Activated T-cell treated with anti-CD3 and anti-CD28 coated beads, Interleukin-2, amount 50 U/mL, for 4 hours (primary cell): ENCODE data around the gene KCNMB4. TPM values are rescaled to one million over a fixed set of nuclear protein-coding genes. Genes with fewer than 3 reads are reported as not detected.

ENCODE experiments used
- ATAC-seq, 2 donors: fragments of 200-7000 bp; cut with Tn5 transposase; one replicate each; pipeline ENCODE4 v1.10.0; 2021
- DNase-seq: peaks from one replicate; pipeline ENCODE4 v3.0.0-alpha.2; 2020
- H3K27me3 Mint-ChIP-seq: one replicate; pipeline ENCODE4 v1.8.0; 2021; ENCODE audit warnings: low read depth, mixed read lengths
- H3K36me3 Mint-ChIP-seq: one replicate; pipeline ENCODE4 v1.8.0; 2022; ENCODE audit warnings: mixed read lengths; ENCODE audit not compliant: insufficient read depth
- H3K4me1 Mint-ChIP-seq: one replicate; pipeline ENCODE4 v1.8.0; 2021; ENCODE audit warnings: low read depth, mixed read lengths
- H3K4me3 Mint-ChIP-seq: one replicate; pipeline ENCODE4 v1.8.0; 2021; ENCODE audit warnings: mild to moderate bottlenecking, moderate library complexity, mixed read lengths
- H3K9me3 Mint-ChIP-seq: one replicate; pipeline ENCODE4 v1.8.0; 2021; ENCODE audit warnings: mixed read lengths
- total RNA-seq, 3 donors: library from RNA; stranded (reverse); gene quantifications; one replicate each; pipeline ENCODE4 v1.2.1, GENCODE V29; 2021

KCNMB4 gene
- total RNA-seq, 3 donors from 2014 or later, result 0.05 to 0.38 (median 0.34) TPM

DNA sequence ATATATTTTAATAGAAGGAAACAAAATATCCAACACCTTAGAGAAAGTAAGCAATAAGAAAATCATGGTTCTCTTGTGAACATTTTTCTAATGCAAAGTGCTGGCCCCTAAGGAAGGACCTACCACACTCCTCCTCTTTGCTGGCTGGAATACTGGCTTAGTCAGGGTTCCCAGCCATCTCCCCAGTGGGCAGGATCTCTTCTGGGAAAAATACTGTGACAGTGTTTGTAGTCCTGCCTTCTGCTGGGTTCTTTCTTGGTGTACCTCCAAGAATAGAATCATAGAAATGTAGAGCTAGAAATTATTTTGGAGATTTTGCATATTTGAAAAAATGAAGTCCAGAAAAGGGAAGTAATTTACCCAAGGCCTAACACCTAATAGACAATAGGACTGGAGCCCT, 31.9 kb downstream of the KCNMB4 start:
- no peak for ATAC-seq
- no peaks in the 10 kb centered on the region for H3K27me3 Mint-ChIP-seq

DNA sequence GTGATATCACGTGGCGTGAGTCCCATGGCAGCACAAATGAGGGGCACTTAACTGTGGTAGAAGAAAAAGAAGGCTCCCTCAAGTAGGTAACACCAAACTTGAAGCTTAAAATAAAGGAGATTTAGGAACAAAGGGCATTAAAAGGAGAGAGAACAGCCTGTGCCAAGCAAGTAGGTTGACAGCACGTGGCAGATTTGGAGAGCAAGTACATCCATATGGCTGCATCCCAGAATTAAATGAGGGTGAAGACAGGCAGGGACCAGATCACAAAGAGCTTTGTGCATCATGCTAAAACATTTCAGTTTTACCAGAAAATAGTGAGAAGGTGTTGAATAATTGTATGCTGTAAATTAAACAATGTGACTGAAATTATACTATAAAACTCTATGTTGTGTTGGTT, 32.8 kb downstream of the KCNMB4 start:
- H3K27me3 Mint-ChIP-seq, result no peaks in the 10 kb centered on the region
- no peaks in the 10 kb centered on the region for H3K9me3 Mint-ChIP-seq
- ATAC-seq (no peak), DNase-seq (no peak)
- H3K4me3 Mint-ChIP-seq, result no peak overlapping the region
- H3K4me1 Mint-ChIP-seq, result no peaks in the 10 kb centered on the region
- H3K36me3 Mint-ChIP-seq, result peaks cover 9% of the 10 kb centered on the region

More for the DNA sequence above, 31.9 kb downstream of the KCNMB4 start:
- Mint-ChIP-seq H3K4me1 (no peaks in the 10 kb centered on the region), H3K9me3 (no peaks in the 10 kb centered on the region), H3K36me3 (peaks cover 9% of the 10 kb centered on the region), H3K4me3 (no peak overlapping the region)
- DNase-seq, result no peak

DNA sequence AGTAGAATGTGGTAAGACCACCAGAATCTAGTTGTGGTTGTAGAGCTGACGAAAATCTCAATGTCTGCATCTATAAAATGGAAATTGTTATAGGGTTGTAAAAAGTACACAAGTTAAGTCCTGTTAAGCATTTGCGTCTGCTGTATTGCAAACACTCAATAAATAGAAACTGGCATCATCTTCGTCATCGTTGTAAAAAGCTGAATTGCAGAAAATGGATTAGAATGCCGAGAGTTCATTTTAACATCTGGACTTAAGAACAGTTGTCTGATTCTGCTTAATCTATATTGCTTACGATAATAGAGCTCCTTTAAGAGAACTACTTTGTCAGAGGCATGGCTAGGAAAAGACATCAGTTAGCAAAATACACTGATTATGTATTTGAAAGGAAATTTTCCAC, 33.2 kb downstream of the KCNMB4 start:
- Mint-ChIP-seq H3K27me3 (no peaks in the 10 kb centered on the region), H3K4me1 (no peaks in the 10 kb centered on the region), H3K9me3 (no peaks in the 10 kb centered on the region), H3K36me3 (peaks cover 9% of the 10 kb centered on the region), H3K4me3 (no peak overlapping the region)
- ATAC-seq (no peak), DNase-seq (no peak)

DNA sequence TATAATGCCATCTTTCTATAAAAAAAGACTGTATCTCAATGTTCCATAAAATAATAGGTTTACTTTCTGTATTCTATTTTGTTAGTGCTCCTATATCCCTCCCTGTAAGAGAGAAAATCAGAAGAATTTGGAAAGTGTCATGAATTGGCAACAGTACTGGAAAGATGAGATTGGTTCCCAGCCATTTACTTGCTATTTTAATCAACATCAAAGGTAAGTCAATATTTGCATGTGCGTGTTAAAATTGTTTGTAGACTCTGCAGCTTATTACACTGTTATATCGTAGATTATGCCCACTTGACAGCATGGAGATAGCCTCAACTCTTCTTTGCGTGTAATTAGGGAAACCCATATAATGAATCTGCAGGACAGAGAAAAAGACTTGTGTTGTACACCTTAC, 34.0 kb downstream of the KCNMB4 start:
- ATAC-seq (no peak), DNase-seq (no peak)
- H3K9me3 Mint-ChIP-seq, result no peaks in the 10 kb centered on the region

DNA sequence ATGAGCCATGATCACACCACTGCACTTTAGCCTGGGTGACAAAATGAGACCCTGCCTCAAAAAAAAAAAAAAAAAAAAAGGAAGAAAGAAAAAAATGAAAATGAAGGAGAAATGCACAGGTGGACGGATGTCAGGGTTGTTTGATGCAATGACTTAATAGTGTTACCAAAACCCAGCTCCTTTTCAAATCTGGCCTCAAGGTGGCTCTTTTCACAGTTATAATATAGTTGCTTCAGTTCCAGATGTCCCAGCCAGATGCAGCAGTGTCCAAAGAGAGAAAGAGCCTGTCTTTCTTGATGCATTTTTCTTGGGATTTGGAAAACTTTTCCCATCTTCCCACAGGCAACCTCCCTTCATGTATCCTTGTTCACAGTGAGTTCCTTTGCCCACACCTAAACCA, 36.5 kb downstream of the KCNMB4 start:
- Mint-ChIP-seq H3K9me3 (no peaks in the 10 kb centered on the region), H3K27me3 (no peaks in the 10 kb centered on the region), H3K4me3 (no peak overlapping the region), H3K4me1 (no peaks in the 10 kb centered on the region), H3K36me3 (peaks cover 12% of the 10 kb centered on the region)
- no peak for DNase-seq
- ATAC-seq, result no peak

More for the DNA sequence above, 34.0 kb downstream of the KCNMB4 start:
- H3K4me1 Mint-ChIP-seq, result no peaks in the 10 kb centered on the region
- H3K4me3 Mint-ChIP-seq, result no peak overlapping the region
- peaks cover 12% of the 10 kb centered on the region for H3K36me3 Mint-ChIP-seq
- H3K27me3 Mint-ChIP-seq, result no peaks in the 10 kb centered on the region

DNA sequence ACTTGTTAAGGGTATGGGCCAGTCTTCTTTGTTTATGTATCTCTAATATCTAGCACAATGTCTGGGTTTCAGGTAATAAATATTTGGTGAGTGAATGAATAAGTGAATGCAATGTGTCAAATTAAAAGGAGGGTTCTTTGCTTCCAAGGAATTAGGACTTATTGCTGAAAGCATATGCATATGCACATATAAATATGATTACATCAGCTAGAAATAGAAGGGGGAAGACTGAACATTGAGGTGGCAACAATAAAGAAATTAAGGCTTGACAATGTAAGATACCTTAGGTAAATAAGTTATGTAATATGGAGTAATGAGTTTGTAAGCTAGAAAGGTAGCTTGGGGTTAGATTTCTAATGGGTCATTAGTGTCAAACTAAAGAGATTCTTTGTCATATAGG, 37.7 kb downstream of the KCNMB4 start:
- no peaks in the 10 kb centered on the region for H3K9me3 Mint-ChIP-seq
- ATAC-seq (no peak), DNase-seq (no peak)
- no peaks in the 10 kb centered on the region for H3K27me3 Mint-ChIP-seq
- peaks cover 12% of the 10 kb centered on the region for H3K36me3 Mint-ChIP-seq
- no peaks in the 10 kb centered on the region for H3K4me1 Mint-ChIP-seq
- H3K4me3 Mint-ChIP-seq, result no peak overlapping the region

DNA sequence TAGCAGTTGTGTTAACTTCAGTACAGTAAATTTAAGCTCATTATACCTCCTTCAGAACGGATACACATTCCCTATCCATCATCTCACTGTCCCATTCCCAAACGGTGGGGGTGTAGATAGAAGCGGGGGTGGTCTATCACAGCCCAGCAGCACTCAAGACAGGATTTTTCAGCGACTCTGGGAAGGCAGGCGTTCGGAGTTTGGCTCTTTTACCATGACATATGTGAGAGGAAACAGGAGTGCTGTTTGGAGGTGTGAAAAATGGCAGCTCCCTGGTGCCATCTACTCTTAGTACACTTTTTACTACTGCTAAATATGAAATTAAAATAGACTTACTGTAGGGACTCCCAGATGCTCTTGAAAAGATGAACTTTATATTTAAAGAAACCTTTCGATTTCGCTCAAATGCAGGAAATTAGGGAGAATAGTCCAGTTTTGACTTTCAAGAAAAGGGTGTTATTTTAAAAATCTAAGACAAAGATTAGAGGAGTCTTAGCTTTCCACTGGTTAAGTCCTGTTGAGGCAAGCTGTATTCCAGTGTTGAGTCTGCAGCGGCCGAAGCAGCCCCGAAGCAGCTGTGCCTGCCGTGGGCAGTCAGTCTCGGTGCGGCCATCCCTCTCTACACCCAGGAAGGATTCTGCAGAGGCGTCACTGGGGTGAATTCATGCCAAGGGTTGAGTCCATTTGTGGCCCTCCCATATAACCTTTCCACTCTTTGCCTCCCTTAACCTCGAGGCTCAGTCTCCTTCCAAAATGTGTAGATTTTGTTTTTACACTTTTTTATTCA, 42.1 kb downstream of the KCNMB4 start:
- no peaks in the 10 kb centered on the region for H3K27me3 Mint-ChIP-seq
- H3K4me1 Mint-ChIP-seq, result no peaks in the 10 kb centered on the region
- H3K4me3 Mint-ChIP-seq, result no peak overlapping the region
- DNase-seq (no peak), ATAC-seq (no peak)
- no peaks in the 10 kb centered on the region for H3K9me3 Mint-ChIP-seq
- H3K36me3 Mint-ChIP-seq, result peaks cover 3% of the 10 kb centered on the region

DNA sequence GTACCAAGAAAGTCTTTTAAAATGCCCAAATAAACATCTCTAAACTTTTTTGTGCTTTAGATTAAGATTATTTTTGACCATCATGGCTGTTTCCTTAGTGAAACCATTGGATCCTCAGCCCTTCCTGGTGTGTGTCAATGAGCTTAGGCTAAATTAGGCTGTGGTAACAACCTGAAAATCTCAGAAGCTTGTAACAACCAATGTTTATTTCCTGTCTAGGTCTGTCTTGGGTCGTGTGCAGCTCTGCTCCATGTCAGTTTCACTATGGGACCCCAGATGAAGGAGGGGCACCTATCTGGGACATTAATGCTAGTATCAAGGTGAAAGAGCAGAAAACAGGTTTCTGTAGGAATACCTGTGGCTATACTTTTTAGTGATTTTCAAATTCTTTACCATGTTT, 49.9 kb downstream of the KCNMB4 start:
- Mint-ChIP-seq H3K9me3 (no peaks in the 10 kb centered on the region), H3K27me3 (no peaks in the 10 kb centered on the region), H3K4me3 (no peak overlapping the region), H3K4me1 (no peaks in the 10 kb centered on the region), H3K36me3 (peaks cover 1% of the 10 kb centered on the region)
- DNase-seq (no peak), ATAC-seq (no peak)

DNA sequence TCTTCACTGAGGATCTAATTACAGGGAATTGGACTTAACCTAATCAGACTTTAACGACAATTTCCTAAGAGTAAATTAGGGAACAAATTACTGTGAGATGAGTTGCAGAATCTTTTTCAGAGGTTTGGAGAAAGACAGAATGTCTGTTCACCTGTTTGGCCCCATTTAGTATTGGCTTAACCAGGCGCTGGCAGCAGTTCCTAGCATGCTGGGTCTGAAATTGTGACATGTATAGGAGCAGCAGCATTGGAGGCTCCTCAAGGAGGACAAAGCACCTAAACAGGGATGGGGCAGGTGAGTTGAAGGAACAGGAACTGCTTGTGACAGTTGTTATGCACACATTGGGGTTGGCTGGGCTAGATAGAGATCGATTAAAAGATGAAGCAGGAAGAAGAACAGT, 51.0 kb downstream of the KCNMB4 start:
- H3K27me3 Mint-ChIP-seq, result no peaks in the 10 kb centered on the region
- H3K4me1 Mint-ChIP-seq, result no peaks in the 10 kb centered on the region
- H3K36me3 Mint-ChIP-seq, result peaks cover 4% of the 10 kb centered on the region
- DNase-seq, result no peak
- no peak overlapping the region for H3K4me3 Mint-ChIP-seq
- no peaks in the 10 kb centered on the region for H3K9me3 Mint-ChIP-seq
- no peak for ATAC-seq

DNA sequence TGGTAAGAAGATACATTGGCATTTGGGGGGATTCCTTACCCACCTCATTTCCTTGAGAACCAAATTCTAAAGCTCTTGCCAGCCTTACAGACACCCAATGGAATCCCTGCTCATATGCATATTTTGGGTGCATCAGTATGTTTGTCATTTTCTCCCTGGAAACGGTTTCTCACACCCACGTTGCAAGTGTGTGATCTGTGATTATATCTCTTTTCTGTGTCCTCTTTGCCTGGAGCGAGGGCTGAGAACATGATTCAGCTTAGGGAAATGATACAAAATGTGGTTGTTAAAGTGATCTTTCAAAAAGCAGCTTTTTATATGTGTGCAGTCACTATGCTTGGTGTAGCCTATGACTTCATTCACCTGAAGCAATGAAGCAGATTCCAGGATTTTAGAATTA, 52.0 kb downstream of the KCNMB4 start:
- no peaks in the 10 kb centered on the region for H3K4me1 Mint-ChIP-seq
- peaks cover 5% of the 10 kb centered on the region for H3K36me3 Mint-ChIP-seq
- H3K4me3 Mint-ChIP-seq, result no peak overlapping the region
- no peaks in the 10 kb centered on the region for H3K27me3 Mint-ChIP-seq
- ATAC-seq (no peak), DNase-seq (no peak)
- H3K9me3 Mint-ChIP-seq, result no peaks in the 10 kb centered on the region

DNA sequence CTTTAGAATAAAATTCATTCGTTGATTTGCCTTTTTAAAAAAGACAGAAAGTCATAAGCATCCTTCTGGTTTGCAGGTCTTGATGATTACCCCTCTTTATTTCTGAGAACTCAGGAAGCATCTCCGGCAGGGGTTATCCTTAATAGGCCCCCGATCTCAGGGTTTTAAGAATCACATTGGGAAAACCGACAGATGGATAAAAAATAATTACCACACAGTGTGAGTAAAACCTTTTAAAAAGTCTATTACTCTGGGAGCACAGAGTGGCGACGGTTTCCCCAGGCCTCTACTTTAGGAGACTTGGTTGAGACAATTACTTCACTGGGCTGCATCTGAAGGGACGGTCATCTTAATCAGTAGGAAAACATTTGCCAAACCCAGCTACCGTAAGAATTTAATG, 56.5 kb downstream of the KCNMB4 start:
- no peaks in the 10 kb centered on the region for H3K9me3 Mint-ChIP-seq
- ATAC-seq (no peak), DNase-seq (no peak)
- H3K27me3 Mint-ChIP-seq, result no peaks in the 10 kb centered on the region
- H3K4me1 Mint-ChIP-seq, result no peaks in the 10 kb centered on the region
- H3K4me3 Mint-ChIP-seq, result no peak overlapping the region
- peaks cover 4% of the 10 kb centered on the region for H3K36me3 Mint-ChIP-seq

DNA sequence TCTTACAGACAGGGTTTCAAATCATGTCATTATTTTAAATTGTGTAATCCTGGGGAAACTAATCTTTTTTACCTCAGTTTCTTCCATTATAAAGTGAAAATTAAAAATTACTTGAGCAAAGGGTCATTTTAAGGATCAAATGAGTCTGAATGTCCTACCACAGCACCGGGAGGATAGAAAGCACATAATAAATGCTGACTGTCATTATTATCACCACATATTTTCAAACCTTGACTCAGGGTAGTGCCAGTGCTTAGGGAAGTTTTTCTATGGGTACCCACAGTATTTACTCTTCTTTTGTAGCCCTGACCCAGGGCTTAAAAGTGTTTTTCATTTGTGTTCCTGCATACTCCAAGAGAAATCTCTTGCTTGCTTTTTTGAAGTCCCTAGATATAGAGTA, 60.5 kb downstream of the KCNMB4 start:
- H3K9me3 Mint-ChIP-seq, result no peaks in the 10 kb centered on the region
- no peak for DNase-seq
- H3K36me3 Mint-ChIP-seq, result peaks cover 6% of the 10 kb centered on the region
- H3K4me1 Mint-ChIP-seq, result no peaks in the 10 kb centered on the region
- no peaks in the 10 kb centered on the region for H3K27me3 Mint-ChIP-seq
- no peak overlapping the region for H3K4me3 Mint-ChIP-seq
- no peak for ATAC-seq

DNA sequence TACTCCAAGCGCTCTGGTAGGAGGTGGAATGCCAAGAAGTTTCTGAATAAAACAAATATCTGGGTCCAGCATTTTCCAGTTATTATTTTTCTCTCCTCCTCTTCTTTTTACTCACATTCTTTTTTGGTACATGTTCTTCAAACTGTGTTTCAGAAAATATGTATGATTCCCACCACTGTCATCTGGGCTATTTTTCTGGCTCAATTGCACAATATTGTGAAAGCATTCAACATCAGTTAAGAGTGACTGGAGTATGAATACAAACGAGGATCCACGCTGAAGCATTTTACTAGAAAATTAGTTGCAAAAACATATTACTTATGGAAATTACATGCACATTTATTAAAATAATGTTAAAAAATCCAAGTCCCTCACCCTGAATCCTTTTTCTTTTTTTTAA, 61.5 kb downstream of the KCNMB4 start:
- Mint-ChIP-seq H3K4me1 (no peaks in the 10 kb centered on the region), H3K27me3 (no peaks in the 10 kb centered on the region), H3K9me3 (no peaks in the 10 kb centered on the region), H3K4me3 (no peak overlapping the region), H3K36me3 (peaks cover 2% of the 10 kb centered on the region)
- no peak for DNase-seq
- no peak for ATAC-seq

DNA sequence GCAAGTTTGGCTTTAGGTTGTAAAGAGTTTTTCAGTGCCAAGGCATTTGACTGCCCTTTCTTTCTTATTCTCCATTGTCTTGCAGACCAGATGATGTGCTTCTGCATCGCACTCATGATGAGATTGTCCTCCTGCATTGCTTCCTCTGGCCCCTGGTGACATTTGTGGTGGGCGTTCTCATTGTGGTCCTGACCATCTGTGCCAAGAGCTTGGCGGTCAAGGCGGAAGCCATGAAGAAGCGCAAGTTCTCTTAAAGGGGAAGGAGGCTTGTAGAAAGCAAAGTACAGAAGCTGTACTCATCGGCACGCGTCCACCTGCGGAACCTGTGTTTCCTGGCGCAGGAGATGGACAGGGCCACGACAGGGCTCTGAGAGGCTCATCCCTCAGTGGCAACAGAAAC, 64.3 kb downstream of the KCNMB4 start:
- H3K27me3 Mint-ChIP-seq, result no peaks in the 10 kb centered on the region
- H3K4me3 Mint-ChIP-seq, result no peak overlapping the region
- H3K4me1 Mint-ChIP-seq, result no peaks in the 10 kb centered on the region
- no peaks in the 10 kb centered on the region for H3K9me3 Mint-ChIP-seq
- DNase-seq (no peak), ATAC-seq (no peak)
- H3K36me3 Mint-ChIP-seq, result peaks cover 2% of the 10 kb centered on the region

DNA sequence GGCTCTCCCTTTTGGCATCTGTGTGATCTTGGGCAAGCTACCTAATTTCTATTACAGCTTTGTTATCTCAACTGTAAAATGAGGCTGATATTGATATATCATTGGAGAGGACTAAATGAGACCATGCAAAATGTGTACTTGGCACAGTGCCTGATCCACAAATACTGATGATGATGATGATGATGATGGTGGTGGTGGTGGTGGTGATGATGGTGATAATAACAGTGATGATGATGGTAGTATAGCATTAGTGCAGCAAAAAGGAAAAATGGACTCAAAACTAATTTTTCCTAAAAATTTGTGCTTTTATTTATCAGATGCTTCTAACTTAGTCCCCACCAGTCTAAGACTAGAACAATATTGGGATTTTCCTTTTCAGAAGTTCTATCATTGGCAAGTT, 70.7 kb downstream of the KCNMB4 start:
- Mint-ChIP-seq H3K9me3 (no peaks in the 10 kb centered on the region), H3K4me3 (no peak overlapping the region), H3K36me3 (no peaks in the 10 kb centered on the region), H3K27me3 (peaks cover 5% of the 10 kb centered on the region), H3K4me1 (no peaks in the 10 kb centered on the region)
- no peak for ATAC-seq
- no peak for DNase-seq
